Stimulated activated CD8-positive, alpha-beta memory T cell treated with anti-CD3 and anti-CD28 coated beads, Interleukin-4, amount 100 ng/mL, for 1 hour (primary cell): ENCODE measurements around the gene MTM1.

Experiments
- DNase-seq, 2 donors: peaks; one replicate each; pipeline ENCODE4 v3.0.0-alpha.2; 2020; ENCODE audit warnings: low read depth in 2 of 2, low spot score in 1 of 2

The MTM1 gene

GRCh38 chrX:150602743-150603142 is 34.3 kb downstream of the MTM1 start:
- DNase-seq: no peak

- no peak for DNase-seq
Measured at GRCh38 chrX:150605603-150606002, 37.2 kb downstream of the MTM1 start.

- DNase-seq: no peak
Measured at GRCh38 chrX:150607201-150607600, 38.8 kb downstream of the MTM1 start.

- DNase-seq: no peak
Measured at GRCh38 chrX:150610043-150610442, 41.6 kb downstream of the MTM1 start.

- no peak for DNase-seq
Measured at GRCh38 chrX:150610446-150610845, 42.0 kb downstream of the MTM1 start.

- DNase-seq: no peak
Measured at GRCh38 chrX:150615356-150615755, 46.9 kb downstream of the MTM1 start.

GRCh38 chrX:150616179-150616862 is 47.9 kb downstream of the MTM1 start:
- no peak for DNase-seq

GRCh38 chrX:150616863-150617198 is 48.4 kb downstream of the MTM1 start:
- DNase-seq: no peak

- no peak for DNase-seq
Measured at GRCh38 chrX:150621652-150622051, 53.2 kb downstream of the MTM1 start.

- DNase-seq: no peak
Measured at GRCh38 chrX:150623583-150623982, 55.2 kb downstream of the MTM1 start.

GRCh38 chrX:150625097-150625496 is 56.7 kb downstream of the MTM1 start:
- DNase-seq: no peak

- DNase-seq: no peak
Measured at GRCh38 chrX:150625875-150626274, 57.5 kb downstream of the MTM1 start.

- DNase-seq: no peak
Measured at GRCh38 chrX:150627957-150628356, 59.5 kb downstream of the MTM1 start.

GRCh38 chrX:150635952-150636351 is 67.5 kb downstream of the MTM1 start:
- DNase-seq: no peak

GRCh38 chrX:150642423-150642822 is 74.0 kb downstream of the MTM1 start:
- no peak for DNase-seq

GRCh38 chrX:150643271-150643670 is 74.8 kb downstream of the MTM1 start:
- DNase-seq: no peak

GRCh38 chrX:150643958-150644357 is 75.5 kb downstream of the MTM1 start:
- no peak for DNase-seq

- DNase-seq: no peak
Measured at GRCh38 chrX:150644422-150644821, 76.0 kb downstream of the MTM1 start.

GRCh38 chrX:150647331-150647730 is 78.9 kb downstream of the MTM1 start:
- no peak for DNase-seq

- no peak for DNase-seq
Measured at GRCh38 chrX:150648296-150648940, 80.0 kb downstream of the MTM1 start.

- no peak for DNase-seq
Measured at GRCh38 chrX:150649096-150649870, 80.9 kb downstream of the MTM1 start.

- DNase-seq: no peak
Measured at GRCh38 chrX:150651906-150652305, 83.5 kb downstream of the MTM1 start.
